K562 (cell line): ENCODE measurements around the gene OR2G2. TPM values are rescaled to one million over a fixed set of nuclear protein-coding genes. Genes with fewer than 3 reads are reported as not detected.
A peak's percentile ranks its signal among the peaks of the same experiment; 100 is the strongest.

Experiments
- ATF4 ChIP-seq: fragments of 450-650 bp; formaldehyde crosslinking; IDR thresholded peaks from 2 replicates; pipeline ENCODE4 v1.4.0; 2022; ENCODE audit warnings: mild to moderate bottlenecking, moderate library complexity
- CBFA2T3 ChIP-seq: fragments of 450-650 bp; IDR thresholded peaks from 2 replicates; pipeline ENCODE4 v1.6.1; 2017
- FOSL1 ChIP-seq: fragments of 200-800 bp; sonication (Bioruptor generic); conservative IDR thresholded peaks from 2 replicates; pipeline ENCODE4 v1.6.1; 2016; ENCODE audit warnings: missing genetic modification characterization, missing compliant biosample characterization
- FOXK1 ChIP-seq: sonication (generic); formaldehyde crosslinking; IDR thresholded peaks from 2 replicates; pipeline ENCODE4 v1.8.0; 2022; ENCODE audit warnings: missing genetic modification reagents, mild to moderate bottlenecking, borderline replicate concordance
- HSF4 ChIP-seq: fragments of 250-450 bp; sonication (Bioruptor Pico); IDR thresholded peaks from 2 replicates; pipeline ENCODE4 v2.1.2; 2022; ENCODE audit warnings: mild to moderate bottlenecking, moderate library complexity, borderline replicate concordance
- JUNB ChIP-seq: fragments of 450-650 bp; formaldehyde crosslinking; conservative IDR thresholded peaks from 2 replicates; pipeline ENCODE4 v1.4.0; 2020; ENCODE audit warnings: mild to moderate bottlenecking
- KLF16 ChIP-seq: IDR thresholded peaks from 2 replicates; pipeline ENCODE4 v1.6.1; 2016; ENCODE audit warnings: antibody characterized with exemption
- MAFG ChIP-seq: fragments of 450-650 bp; conservative IDR thresholded peaks from 2 replicates; pipeline ENCODE4 v1.6.1; 2016; ENCODE audit warnings: missing genetic modification characterization, missing compliant biosample characterization
- MITF ChIP-seq: IDR thresholded peaks from 2 replicates; pipeline ENCODE4 v1.6.1; 2014; ENCODE audit warnings: antibody characterized with exemption
- OTX1 ChIP-seq: fragments of 450-650 bp; formaldehyde crosslinking; IDR thresholded peaks from 2 replicates; pipeline ENCODE4 v1.4.0; 2022; ENCODE audit warnings: mild to moderate bottlenecking
- PKNOX1 ChIP-seq: fragments of 450-650 bp; IDR thresholded peaks from 2 replicates; pipeline ENCODE4 v1.6.1; 2016
- PML ChIP-seq: IDR thresholded peaks from 2 replicates; pipeline ENCODE4 v1.6.1; 2012; ENCODE audit warnings: low read length, inconsistent platforms
- SOX6 ChIP-seq: fragments of 450-650 bp; IDR thresholded peaks from 2 replicates; pipeline ENCODE4 v1.6.1; 2014; ENCODE audit warnings: mild to moderate bottlenecking
- STAT5A ChIP-seq: IDR thresholded peaks from 2 replicates; pipeline ENCODE4 v1.6.1; 2012; ENCODE audit warnings: low read length, inconsistent platforms, borderline replicate concordance
- TAF9B ChIP-seq: fragments of 450-650 bp; IDR thresholded peaks from 2 replicates; pipeline ENCODE4 v1.6.1; 2018; ENCODE audit warnings: mild to moderate bottlenecking; ENCODE audit not compliant: partially characterized antibody
- TCF15 ChIP-seq: fragments of 250-450 bp; sonication (Bioruptor Pico); IDR thresholded peaks from 2 replicates; pipeline ENCODE4 v1.8.0; 2022; ENCODE audit warnings: moderate library complexity, mild to moderate bottlenecking, inconsistent platforms
- ZNF143 ChIP-seq: sonication (generic); formaldehyde crosslinking; IDR thresholded peaks from 2 replicates; pipeline ENCODE4 v1.9.0; 2022; ENCODE audit warnings: mild to moderate bottlenecking, missing genetic modification reagents
- ZNF318 ChIP-seq, 2 experiments: fragments of 450-650 bp; IDR thresholded peaks; 2 replicates each; pipeline ENCODE4 v1.6.1; 2016; ENCODE audit warnings: mild to moderate bottlenecking in 2 of 2, borderline replicate concordance in 1 of 2, low read depth in 1 of 2, moderate library complexity in 1 of 2
- polyA plus RNA-seq, 8 experiments: library from polyadenylated mRNA; depleted of rRNA in 4 of 8; stranded (reverse) in 5 of 8; unstranded in 3 of 8; fragments of >200 nt; fragmentation: Nextera tagmentation in 2 of 8; fragmentation: Illumina TruSeq in 1 of 8; extraction: Ambion mirVana in 2 of 8; extraction: Trizol in 1 of 8; gene quantifications; 2 replicates each; pipeline versions ENCODE4 v1.2.1 to v1.2.3, GENCODE V29; 2011 to 2014; ENCODE audit warnings: inconsistent platforms in 1 of 8, missing spikeins in 1 of 8
- total RNA-seq, 7 experiments: library from RNA; depleted of rRNA in 6 of 7; stranded (reverse); fragments of >200 nt in 6 of 7; fragmentation: Illumina TruSeq in 2 of 7; extraction: Trizol in 2 of 7; gene quantifications; 2 replicates each; pipeline versions ENCODE4 v1.2.1 to v1.2.3, GENCODE V29; 2011 to 2021; ENCODE audit warnings: low replicate concordance in 1 of 7

Gene OR2G2
- total and polyA plus RNA-seq, 9 of the 15 experiments (the other 6 are each of a cell fraction or from before 2014, with no cell fraction given), result not detected

GRCh38 chr1:247548092-247548491, 40.1 kb upstream of the OR2G2 start (continued):
- TF ChIP-seq TAF9B (peak; percentile 46), HSF4 (no peak), PML (peak; percentile 79; the same call in 1 of the 2 replicates), CBFA2T3 (peak; percentile 82), MITF (0 out of 2 replicates have a peak, but pooled peaks have one; percentile 11), ZNF318 (IDR thresholded peaks at IDR 0.05; ENCODE audit: borderline replicate concordance in 1 of 2, low read depth in 1 of 2) (peak in 1 of 2 experiments; percentile 83; a peak in 2 of 4 replicates), KLF16 (peak; percentile 88), ZNF143 (CRISPR knock-in tag) (no peak), SOX6 (peak; percentile 79), STAT5A (peak; percentile 28; the same call in 1 of the 2 replicates), JUNB (no peak), OTX1 (no peak), MAFG (peak; percentile 39; the same call in 1 of the 2 replicates), FOXK1 (CRISPR knock-in tag) (no peak), TCF15 (CRISPR knock-in tag) (no peak), FOSL1 (tag) (no peak), PKNOX1 (peak; percentile 66), ATF4 (CRISPR knock-in tag) (0 out of 2 replicates have a peak, but pooled peaks have one; percentile 69)
